ENCODE data around the gene GTF2IRD2. TPM values are rescaled to one million over a fixed set of nuclear protein-coding genes. Genes with fewer than 3 reads are reported as not detected.
"Not testable (repeated sequence)": the region's sequence is repeated elsewhere in the genome, so short reads cannot be mapped to it uniquely, and the experiment has no call there.

Gene GTF2IRD2
- total RNA-seq: 1 to 10 TPM; 6.6 to 8.6 TPM

DNA sequence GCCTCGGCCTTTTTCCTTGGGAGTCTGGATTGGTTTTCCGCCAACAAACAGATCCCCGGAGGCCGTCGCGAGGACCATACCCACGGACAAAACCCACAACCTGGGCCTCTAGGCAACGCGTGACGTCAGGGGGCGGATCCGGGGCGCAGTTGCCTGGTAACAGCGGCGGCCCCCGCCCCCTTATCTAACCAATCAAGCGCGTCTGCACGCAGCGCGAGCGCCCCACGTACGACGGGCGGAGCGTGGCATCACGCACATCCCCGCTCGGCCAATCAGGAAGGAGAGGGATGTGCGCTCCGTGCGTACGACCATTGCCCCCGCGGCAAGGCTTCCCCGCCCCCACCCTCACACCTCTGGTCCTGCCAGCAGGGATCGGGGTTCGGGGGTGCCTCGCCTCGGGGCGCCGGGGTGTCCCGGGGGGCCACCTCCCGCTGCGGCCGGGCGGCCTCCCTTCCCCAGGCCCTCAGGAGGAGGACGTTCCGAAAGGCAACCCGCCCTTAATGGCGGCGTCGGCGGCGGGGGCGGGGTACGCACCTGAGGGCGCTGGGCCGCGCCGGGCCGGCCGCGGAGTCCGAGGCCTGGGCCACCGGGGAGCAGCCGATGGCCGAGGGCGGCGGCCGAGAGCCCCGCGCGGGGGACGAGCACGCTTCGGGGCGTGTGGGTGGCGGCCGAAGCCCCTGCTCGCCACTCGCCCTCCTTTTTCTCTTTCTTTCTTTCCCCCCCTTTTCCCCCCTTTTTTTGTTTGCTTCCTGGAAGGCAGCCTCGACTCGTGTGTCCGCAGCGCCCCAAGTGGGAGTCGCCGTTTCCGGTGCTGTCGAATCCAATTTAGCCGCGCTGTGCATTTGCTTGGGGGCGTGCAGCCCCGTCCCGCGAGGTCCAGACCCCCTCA, at the start of gene GTF2IRD2:
Gene GTF2IRD2 (minus strand): TSS at position 773 of the 889 bp plus-strand sequence. CDS start 15,227 bp downstream, outside the sequence.
- H3K4me3 Mint-ChIP-seq: peak within 1 kb of the TSS; percentile 68
- peak within 1 kb of the TSS; percentile 73 for H3K27ac Mint-ChIP-seq
- CTCF ChIA-PET; H3K36me3 Mint-ChIP-seq (ENCODE audit: low read depth); H3K27me3 Mint-ChIP-seq; H3K9me3 Mint-ChIP-seq; H3K4me1 Mint-ChIP-seq; POLR2A ChIA-PET: not testable (repeated sequence)
- DNase-seq: peak; percentile 81

DNA sequence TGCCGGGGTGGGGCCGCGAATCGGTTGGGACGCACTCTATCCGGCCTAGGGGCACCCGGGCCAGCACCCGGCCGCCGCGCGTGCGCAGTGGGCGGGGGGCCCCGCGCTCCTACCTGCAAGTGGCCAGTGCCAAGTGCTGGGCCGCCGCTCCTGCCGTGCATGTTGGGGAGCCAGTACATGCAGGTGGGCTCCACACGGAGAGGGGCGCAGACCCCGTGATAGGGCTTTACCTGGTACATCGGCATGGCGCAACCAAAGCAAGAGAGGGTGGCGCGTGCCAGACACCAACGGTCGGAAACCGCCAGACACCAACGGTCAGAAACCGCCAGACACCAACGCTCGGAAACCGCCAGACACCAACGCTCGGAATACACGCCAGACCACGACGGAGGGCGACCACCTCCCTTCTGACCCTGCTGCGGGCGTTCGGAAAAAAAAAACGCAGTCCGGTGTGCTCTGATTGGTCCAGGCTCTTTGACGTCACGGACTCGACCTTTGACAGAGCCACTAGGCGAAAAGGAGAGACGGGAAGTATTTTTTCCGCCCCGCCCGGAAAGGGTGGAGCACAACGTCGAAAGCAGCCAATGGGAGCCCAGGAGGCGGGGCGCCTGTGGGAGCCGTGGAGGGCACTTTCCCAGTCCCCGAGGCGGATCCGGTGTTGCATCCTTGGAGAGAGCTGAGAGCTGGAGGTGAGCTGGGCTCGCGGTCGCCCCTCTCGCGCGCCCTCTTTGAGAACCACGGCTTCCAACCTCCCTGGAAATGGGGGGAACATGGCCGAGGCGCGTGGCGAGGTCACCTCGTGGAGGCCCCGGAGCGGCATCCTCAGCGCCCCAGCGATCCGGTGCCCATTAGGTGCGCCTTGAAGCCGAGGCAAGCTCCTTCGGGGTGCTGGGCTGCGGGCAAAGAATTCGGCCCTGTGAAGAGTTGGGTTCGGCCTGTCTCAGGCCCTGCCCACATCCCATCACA, 39.0 kb upstream of the GTF2IRD2 start:
- CTCF ChIA-PET, H3K9me3 Mint-ChIP-seq: not testable (repeated sequence)
- H3K27ac Mint-ChIP-seq: peak overlapping the region; percentile 87

DNA sequence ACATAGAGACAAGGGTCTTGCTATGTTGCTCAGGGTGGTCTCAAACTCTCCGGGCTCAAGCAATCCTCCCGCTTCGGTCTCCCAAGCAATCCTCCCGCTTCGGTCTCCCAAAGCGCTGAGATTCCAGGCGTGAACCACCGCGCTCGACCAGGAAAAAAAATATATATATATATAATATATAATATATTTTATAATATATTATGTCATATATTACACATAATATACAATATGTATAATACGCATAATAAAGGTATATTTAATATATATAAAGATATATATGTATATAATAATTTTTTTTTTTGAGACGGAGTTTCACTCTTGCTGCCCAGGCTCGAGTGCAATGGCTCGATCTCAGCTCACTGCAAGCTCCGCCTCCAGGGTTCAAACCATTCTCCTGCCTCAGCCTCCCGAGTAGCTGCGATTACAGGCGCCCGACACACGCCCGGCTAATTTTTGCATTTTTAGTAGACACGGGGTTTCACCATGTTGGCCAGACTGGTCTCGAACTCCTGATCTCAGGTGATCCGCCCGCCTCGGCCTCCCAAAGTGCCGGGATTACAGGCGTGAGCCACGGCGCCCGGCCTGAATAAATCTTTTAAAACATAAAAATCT, 38.2 kb upstream of the GTF2IRD2 start:
- CTCF ChIA-PET; H3K27ac Mint-ChIP-seq; H3K9me3 Mint-ChIP-seq; H3K27me3 Mint-ChIP-seq; DNase-seq; H3K4me1 Mint-ChIP-seq; POLR2A ChIA-PET; H3K36me3 Mint-ChIP-seq (ENCODE audit: low read depth): not testable (repeated sequence)
- H3K4me3 Mint-ChIP-seq: peak overlapping the region; percentile 39

More for the DNA sequence above, 39.0 kb upstream of the GTF2IRD2 start:
- H3K27me3 Mint-ChIP-seq; POLR2A ChIA-PET; H3K36me3 Mint-ChIP-seq (ENCODE audit: low read depth); H3K4me1 Mint-ChIP-seq: not testable (repeated sequence)
- peak; percentile 85 for DNase-seq
- H3K4me3 Mint-ChIP-seq: peak overlapping the region; percentile 81

DNA sequence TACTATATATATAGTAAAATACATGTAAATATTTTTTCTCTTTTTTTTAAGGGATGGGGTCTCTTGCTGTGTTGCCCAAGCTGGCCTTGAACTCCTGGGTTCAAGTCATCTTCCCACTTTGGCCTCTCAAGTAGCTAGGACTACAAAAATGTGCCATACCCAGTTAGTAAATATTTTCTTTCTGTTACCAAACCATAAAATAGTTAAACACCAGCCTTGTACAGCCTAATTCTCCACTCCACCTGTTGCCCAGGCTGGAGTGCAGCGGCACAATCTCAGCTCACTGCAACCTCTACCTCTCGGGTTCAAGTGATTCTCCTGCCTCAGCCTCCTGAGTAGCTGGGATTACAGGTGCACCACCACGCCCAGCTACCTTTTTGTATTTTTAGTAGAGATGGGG, 33.9 kb upstream of the GTF2IRD2 start:
- H3K27me3 Mint-ChIP-seq, H3K4me3 Mint-ChIP-seq, H3K9me3 Mint-ChIP-seq, H3K27ac Mint-ChIP-seq, DNase-seq, POLR2A ChIA-PET, CTCF ChIA-PET, H3K4me1 Mint-ChIP-seq: not testable (repeated sequence)
- H3K36me3 Mint-ChIP-seq (ENCODE audit: low read depth): peaks cover 12% of the 10 kb centered on the region

GRCh38 chr7:74882110-74882509, 30.7 kb upstream of the GTF2IRD2 start:
- POLR2A ChIA-PET; H3K36me3 Mint-ChIP-seq (ENCODE audit: low read depth); H3K4me1 Mint-ChIP-seq; H3K27me3 Mint-ChIP-seq; DNase-seq; H3K4me3 Mint-ChIP-seq; CTCF ChIA-PET; H3K9me3 Mint-ChIP-seq; H3K27ac Mint-ChIP-seq: not testable (repeated sequence)

DNA sequence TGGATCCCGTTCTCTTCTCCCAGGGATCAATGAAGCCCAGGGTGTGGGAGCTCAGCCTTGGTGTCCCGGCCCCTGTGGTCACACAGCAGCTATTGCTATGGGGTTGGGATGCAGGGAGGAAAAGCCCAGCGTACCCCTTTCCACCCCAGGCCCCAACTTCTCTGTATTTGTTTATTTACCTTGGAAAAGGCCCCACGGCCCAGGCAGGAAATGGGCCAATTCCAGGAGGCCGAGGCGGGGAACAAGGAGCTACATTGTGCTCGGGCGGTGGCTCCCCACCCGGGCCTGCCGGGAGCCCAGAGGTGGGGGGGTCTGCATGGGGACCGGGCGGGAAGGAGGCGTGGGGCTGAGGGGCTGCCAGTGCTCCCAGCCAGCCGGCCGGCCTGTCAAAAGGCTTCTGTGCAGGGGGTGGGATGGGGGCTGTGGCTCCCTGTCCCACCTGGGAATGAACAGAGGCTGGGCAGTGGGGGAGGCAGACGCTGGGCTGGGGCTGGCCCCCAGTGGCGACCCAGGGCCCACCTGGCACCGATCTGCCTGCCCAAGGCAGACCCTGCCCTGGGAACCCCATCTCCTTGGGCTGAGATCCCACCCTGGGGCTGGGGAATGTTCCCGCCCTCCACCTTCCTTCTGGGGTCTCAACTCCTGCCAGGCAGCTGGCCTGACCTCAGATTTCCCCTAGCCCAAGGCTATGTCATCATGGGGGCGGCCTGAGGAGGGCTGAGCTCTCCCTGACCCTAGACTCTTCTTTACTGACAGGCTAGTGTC, 23.5 kb upstream of the GTF2IRD2 start:
- CTCF ChIA-PET; DNase-seq; H3K4me3 Mint-ChIP-seq; H3K27me3 Mint-ChIP-seq; POLR2A ChIA-PET; H3K27ac Mint-ChIP-seq; H3K36me3 Mint-ChIP-seq (ENCODE audit: low read depth); H3K9me3 Mint-ChIP-seq; H3K4me1 Mint-ChIP-seq: not testable (repeated sequence)

DNA sequence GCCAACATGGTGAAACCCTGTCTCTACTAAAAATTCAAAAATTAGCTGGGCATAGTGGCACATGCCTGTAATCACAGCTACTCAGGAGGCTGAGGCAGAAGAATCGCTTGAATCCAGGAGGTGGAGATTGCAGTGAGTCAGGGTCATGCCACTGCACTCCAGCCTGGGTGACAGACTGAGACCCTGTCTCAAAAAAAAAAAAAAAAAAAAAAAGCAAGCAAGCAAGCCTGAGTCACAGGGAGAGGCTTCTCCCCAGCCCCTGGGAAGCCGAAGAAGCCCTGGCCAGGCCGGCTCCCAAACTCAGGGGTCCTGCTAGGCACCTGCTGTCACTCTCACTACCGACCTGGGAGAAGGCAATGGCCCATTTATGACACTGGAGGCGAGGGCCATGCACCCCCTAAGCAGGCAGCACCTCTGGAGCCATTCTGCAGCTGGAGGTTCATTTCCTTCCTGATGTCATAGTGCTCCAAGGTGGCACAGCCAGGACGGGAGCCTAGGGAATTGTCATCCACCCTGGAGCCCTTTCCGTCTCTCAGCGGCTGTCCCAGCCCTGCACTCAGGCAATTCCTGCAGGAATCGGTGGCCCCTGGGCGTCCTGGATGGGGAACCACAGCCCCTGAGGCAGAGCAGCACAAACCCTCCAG, 22.8 kb upstream of the GTF2IRD2 start:
- H3K27me3 Mint-ChIP-seq; POLR2A ChIA-PET; H3K36me3 Mint-ChIP-seq (ENCODE audit: low read depth); H3K4me1 Mint-ChIP-seq; DNase-seq; H3K9me3 Mint-ChIP-seq; H3K27ac Mint-ChIP-seq; H3K4me3 Mint-ChIP-seq: not testable (repeated sequence)
- CTCF ChIA-PET: interaction anchor here (0.7 kb wide), 1 partner anchor 657 kb away, joined by 3 read pairs; no protein-coding TSS in a partner anchor

GRCh38 chr7:74872542-74872941, 21.1 kb upstream of the GTF2IRD2 start:
- H3K36me3 Mint-ChIP-seq (ENCODE audit: low read depth); DNase-seq; POLR2A ChIA-PET; H3K4me3 Mint-ChIP-seq; H3K27ac Mint-ChIP-seq; H3K4me1 Mint-ChIP-seq; H3K9me3 Mint-ChIP-seq; CTCF ChIA-PET; H3K27me3 Mint-ChIP-seq: not testable (repeated sequence)

- H3K27me3 Mint-ChIP-seq; DNase-seq; POLR2A ChIA-PET; H3K36me3 Mint-ChIP-seq (ENCODE audit: low read depth); H3K4me3 Mint-ChIP-seq; H3K9me3 Mint-ChIP-seq; H3K4me1 Mint-ChIP-seq; CTCF ChIA-PET; H3K27ac Mint-ChIP-seq: not testable (repeated sequence)
Measured at GRCh38 chr7:74865777-74866176, 14.4 kb upstream of the GTF2IRD2 start.

GRCh38 chr7:74849853-74850252, 1.6 kb downstream of the GTF2IRD2 start:
- H3K27me3 Mint-ChIP-seq; H3K36me3 Mint-ChIP-seq (ENCODE audit: low read depth); DNase-seq; CTCF ChIA-PET; H3K4me1 Mint-ChIP-seq; POLR2A ChIA-PET; H3K9me3 Mint-ChIP-seq; H3K4me3 Mint-ChIP-seq; H3K27ac Mint-ChIP-seq: not testable (repeated sequence)

DNA sequence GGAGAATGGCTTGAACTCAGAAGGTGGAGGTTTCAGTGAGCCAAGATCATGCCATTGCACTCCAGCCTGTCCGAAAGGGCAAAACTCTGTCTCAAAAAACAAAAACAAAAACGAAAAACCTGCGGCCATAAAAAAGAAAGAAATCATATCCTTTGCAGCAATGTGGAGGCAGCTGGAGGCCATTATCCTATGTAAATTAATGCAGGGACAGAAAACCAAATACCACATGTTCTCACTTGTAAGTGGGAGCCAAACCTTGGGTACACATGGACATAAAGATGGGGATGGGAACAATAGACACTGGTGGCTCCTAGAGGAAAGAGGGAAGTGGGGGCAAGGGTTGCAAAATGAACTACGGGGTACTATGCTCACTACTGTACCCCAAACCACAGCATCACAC, 21.0 kb downstream of the GTF2IRD2 start:
- DNase-seq; CTCF ChIA-PET; H3K4me1 Mint-ChIP-seq; H3K4me3 Mint-ChIP-seq; H3K9me3 Mint-ChIP-seq; H3K27me3 Mint-ChIP-seq; H3K27ac Mint-ChIP-seq; POLR2A ChIA-PET; H3K36me3 Mint-ChIP-seq (ENCODE audit: low read depth): not testable (repeated sequence)

DNA sequence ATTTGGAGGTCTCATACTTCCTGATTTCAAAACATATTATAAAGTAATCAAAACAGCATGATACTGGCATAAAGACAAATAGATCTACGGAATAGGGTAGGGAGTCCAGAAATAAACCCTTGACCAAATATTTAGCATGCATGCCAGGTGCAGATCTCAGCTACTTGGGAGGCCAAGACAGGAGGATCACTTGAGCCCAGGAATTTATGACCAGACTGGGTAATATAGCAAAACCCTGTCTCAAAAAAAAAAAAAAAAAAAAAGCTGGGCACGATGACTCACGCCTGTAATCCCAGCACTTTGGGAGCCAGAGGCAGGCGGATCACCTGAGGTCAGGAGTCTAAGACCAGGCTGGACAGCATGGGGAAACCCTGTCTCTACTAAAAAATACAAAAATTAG, 21.4 kb downstream of the GTF2IRD2 start:
- CTCF ChIA-PET; H3K4me1 Mint-ChIP-seq; DNase-seq; H3K4me3 Mint-ChIP-seq; H3K36me3 Mint-ChIP-seq (ENCODE audit: low read depth); H3K27me3 Mint-ChIP-seq; H3K9me3 Mint-ChIP-seq; H3K27ac Mint-ChIP-seq; POLR2A ChIA-PET: not testable (repeated sequence)
